NT2/D1 (cell line): ENCODE data around the gene METTL24.

Source experiments
- YY1 ChIP-seq: IDR thresholded peaks from 2 replicates; pipeline ENCODE4 v1.6.1; 2011; ENCODE audit not compliant: insufficient read length, insufficient read depth
- ZNF274 ChIP-seq: IDR thresholded peaks from 2 replicates; pipeline ENCODE4 v1.6.1; 2011; ENCODE audit warnings: mild to moderate bottlenecking, low read depth, low read length

DNA sequence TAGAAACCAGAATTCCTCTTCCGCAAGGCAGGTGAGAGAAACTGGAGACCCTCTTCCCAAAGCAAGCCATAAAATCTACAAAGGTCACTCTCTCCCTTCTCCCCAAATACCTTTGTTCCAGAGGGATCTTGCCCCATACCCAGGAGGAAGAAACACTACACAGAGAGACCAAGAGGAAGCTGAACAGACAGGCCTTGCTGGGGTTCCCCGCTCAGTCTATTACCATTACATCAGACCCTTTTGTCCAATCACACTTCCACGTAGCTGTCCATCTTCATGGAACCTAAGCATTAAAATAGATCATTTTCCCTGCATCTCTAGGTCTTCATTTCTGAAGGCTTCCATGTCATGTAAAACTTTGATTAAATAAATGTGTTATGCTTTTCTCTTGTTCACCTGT is 32.1 kb downstream of the METTL24 start:
- TF ChIP-seq YY1 (no peak), ZNF274 (no peak)
